SK-N-SH (cell line): ENCODE results near the gene KRTAP5-9.

Experiments used
- CTCF ChIP-seq: fragments of 200-600 bp; sonication (generic); IDR thresholded peaks from 2 replicates; pipeline ENCODE4 v1.6.1; 2017; ENCODE audit warnings: antibody characterized with exemption, mild to moderate bottlenecking, moderate library complexity
- EZH2phosphoT487 ChIP-seq: fragments of 200-600 bp; sonication (generic); IDR thresholded peaks from 2 replicates; pipeline ENCODE4 v1.6.1; 2017; ENCODE audit warnings: low read depth, mixed run types, mild to moderate bottlenecking, antibody characterized with exemption, moderate library complexity, borderline replicate concordance
- FOXM1 ChIP-seq: IDR thresholded peaks from 2 replicates; pipeline ENCODE4 v1.4.0; 2012; ENCODE audit warnings: low read depth, mild to moderate bottlenecking
- MEF2A ChIP-seq: IDR thresholded peaks from 2 replicates; pipeline ENCODE4 v1.4.0; 2012; ENCODE audit warnings: low read depth, borderline replicate concordance
- POLR2AphosphoS5 ChIP-seq: IDR thresholded peaks from 2 replicates; pipeline ENCODE4 v1.6.1; 2012; ENCODE audit warnings: low read depth, low read length
- RAD21 ChIP-seq: IDR thresholded peaks from 2 replicates; pipeline ENCODE4 v1.6.1; 2012; ENCODE audit warnings: mild to moderate bottlenecking, low read length
- RCOR1 ChIP-seq: fragments of 150-350 bp; IDR thresholded peaks from 2 replicates; pipeline ENCODE4 v1.6.1; 2017; ENCODE audit warnings: antibody characterized with exemption, low read length
- RXRA ChIP-seq: IDR thresholded peaks from 2 replicates; pipeline ENCODE4 v1.4.0; 2012; ENCODE audit warnings: low read depth, mild to moderate bottlenecking, borderline replicate concordance
- SIN3A ChIP-seq: IDR thresholded peaks from 2 replicates; pipeline ENCODE4 v1.6.1; 2012; ENCODE audit warnings: low read depth, mild to moderate bottlenecking, low read length, moderate library complexity, borderline replicate concordance
- SMC3 ChIP-seq: IDR thresholded peaks from 2 replicates; pipeline ENCODE4 v1.6.1; 2012; ENCODE audit warnings: low read depth, low read length, improper control_type of control experiment
- YY1 ChIP-seq: IDR thresholded peaks from 2 replicates; pipeline ENCODE4 v1.4.0; 2012; ENCODE audit warnings: low read depth, mild to moderate bottlenecking
- ZBTB33 ChIP-seq: IDR thresholded peaks from 2 replicates; pipeline ENCODE4 v1.4.0; 2012; ENCODE audit warnings: low read depth, borderline replicate concordance

- TF ChIP-seq CTCF, result no peak; the same call in 1 of the 2 replicates
- no peak for TF ChIP-seq YY1
- TF ChIP-seq MEF2A, result no peak
- no peak for TF ChIP-seq FOXM1
- TF ChIP-seq RCOR1, result no peak
- no peak for TF ChIP-seq RXRA
- peak; percentile 19; the same call in 1 of the 2 replicates for TF ChIP-seq SMC3
- no peak for TF ChIP-seq ZBTB33
- no peak for TF ChIP-seq SIN3A
- no peak for TF ChIP-seq POLR2AphosphoS5
- peak; percentile 68 for TF ChIP-seq RAD21
- no peak for TF ChIP-seq EZH2phosphoT487
Observed at GRCh38 chr11:71563406-71563805, 15.2 kb downstream of the KRTAP5-9 start.
